Activated CD8-positive, alpha-beta memory T cell treated with anti-CD3 and anti-CD28 coated beads for 24 hours (primary cell): Measurements from ENCODE around the gene SDSL.

ENCODE experiments used
- DNase-seq: peaks from one replicate; pipeline ENCODE4 v3.0.0-alpha.2; 2020

SDSL gene

GRCh38 chr12:113422030-113422885 is at the start of gene SDSL:
SDSL (plus strand) TSS chr12:113422380; CDS start chr12:113427983, 5,603 bp downstream.
- no peak for DNase-seq

- DNase-seq, result no peak
Observed at GRCh38 chr12:113373440-113373839, 48.7 kb upstream of the SDSL start.

GRCh38 chr12:113373969-113374368 is 48.2 kb upstream of the SDSL start:
- no peak for DNase-seq

- no peak for DNase-seq
Observed at GRCh38 chr12:113374823-113375428, 47.3 kb upstream of the SDSL start.

- DNase-seq, result no peak
Observed at GRCh38 chr12:113378291-113378690, 43.9 kb upstream of the SDSL start.

- DNase-seq, result no peak
Observed at GRCh38 chr12:113381220-113381619, 41.0 kb upstream of the SDSL start.

- DNase-seq, result no peak
Observed at GRCh38 chr12:113382206-113382605, 40.0 kb upstream of the SDSL start.

- no peak for DNase-seq
Observed at GRCh38 chr12:113384778-113385177, 37.4 kb upstream of the SDSL start.

- DNase-seq, result no peak
Observed at GRCh38 chr12:113385282-113385882, 36.8 kb upstream of the SDSL start.

- DNase-seq, result no peak
Observed at GRCh38 chr12:113386866-113387566, 35.2 kb upstream of the SDSL start.

GRCh38 chr12:113387631-113388030 is 34.5 kb upstream of the SDSL start:
- DNase-seq, result no peak

GRCh38 chr12:113388351-113388750 is 33.8 kb upstream of the SDSL start:
- DNase-seq, result no peak

- no peak for DNase-seq
Observed at GRCh38 chr12:113390064-113391043, 31.8 kb upstream of the SDSL start.

- no peak for DNase-seq
Observed at GRCh38 chr12:113391145-113391544, 31.0 kb upstream of the SDSL start.

- DNase-seq, result no peak
Observed at GRCh38 chr12:113391650-113392337, 30.4 kb upstream of the SDSL start.

GRCh38 chr12:113392520-113392919 is 29.7 kb upstream of the SDSL start:
- no peak for DNase-seq

GRCh38 chr12:113392988-113393579 is 29.1 kb upstream of the SDSL start:
- no peak for DNase-seq

- no peak for DNase-seq
Observed at GRCh38 chr12:113393749-113394148, 28.4 kb upstream of the SDSL start.

- DNase-seq, result no peak
Observed at GRCh38 chr12:113395119-113395518, 27.1 kb upstream of the SDSL start.

- no peak for DNase-seq
Observed at GRCh38 chr12:113396200-113396599, 26.0 kb upstream of the SDSL start.
